H1 (cell line): ENCODE data around the gene TMEM204. TPM values are rescaled to one million over a fixed set of nuclear protein-coding genes. Genes with fewer than 3 reads are reported as not detected.

Source experiments
- CBX5 ChIP-seq: fragments of 300-800, 300-1000 bp; sonication (generic); IDR thresholded peaks from 2 replicates; pipeline ENCODE4 v1.7.1; 2016; ENCODE audit warnings: antibody characterized with exemption, low read length, low read depth
- polyA plus RNA-seq, 7 experiments: library from polyadenylated mRNA; depleted of rRNA in 3 of 7; stranded (reverse) in 5 of 7; unstranded in 2 of 7; fragments of >200 nt in 5 of 7; fragments of 200-250 nt in 2 of 7; gene quantifications; 1 replicate in 5 of 7; 2 replicates in 1 of 7; 4 replicates in 1 of 7; pipeline versions ENCODE4 v1.2.1 to v1.2.3, GENCODE V29; 2011 to 2013; ENCODE audit warnings: missing spikeins in 2 of 7, mixed read lengths in 2 of 7
- total RNA-seq: library from RNA; stranded (reverse); fragmentation: NEBNext Ultra II Directional; extraction: Animal tissue kit (Norgen Biotek cat#: 25700); gene quantifications from 2 replicates; pipeline ENCODE4 v1.2.1, GENCODE V29; 2021
- TF ChIP-seq, protein P1 (sequence below): fragments of 300-600 bp; sonication (generic); IDR thresholded peaks from 2 replicates; pipeline ENCODE4 v1.7.1; 2012; ENCODE audit warnings: low read length, moderate library complexity, mild to moderate bottlenecking, inconsistent platforms; ENCODE audit not compliant: insufficient replicate concordance

The TMEM204 gene
- total and polyA plus RNA-seq, 2 of the 8 experiments (the other 6 are each of a cell fraction or from before 2014, with no cell fraction given) = not detected

DNA sequence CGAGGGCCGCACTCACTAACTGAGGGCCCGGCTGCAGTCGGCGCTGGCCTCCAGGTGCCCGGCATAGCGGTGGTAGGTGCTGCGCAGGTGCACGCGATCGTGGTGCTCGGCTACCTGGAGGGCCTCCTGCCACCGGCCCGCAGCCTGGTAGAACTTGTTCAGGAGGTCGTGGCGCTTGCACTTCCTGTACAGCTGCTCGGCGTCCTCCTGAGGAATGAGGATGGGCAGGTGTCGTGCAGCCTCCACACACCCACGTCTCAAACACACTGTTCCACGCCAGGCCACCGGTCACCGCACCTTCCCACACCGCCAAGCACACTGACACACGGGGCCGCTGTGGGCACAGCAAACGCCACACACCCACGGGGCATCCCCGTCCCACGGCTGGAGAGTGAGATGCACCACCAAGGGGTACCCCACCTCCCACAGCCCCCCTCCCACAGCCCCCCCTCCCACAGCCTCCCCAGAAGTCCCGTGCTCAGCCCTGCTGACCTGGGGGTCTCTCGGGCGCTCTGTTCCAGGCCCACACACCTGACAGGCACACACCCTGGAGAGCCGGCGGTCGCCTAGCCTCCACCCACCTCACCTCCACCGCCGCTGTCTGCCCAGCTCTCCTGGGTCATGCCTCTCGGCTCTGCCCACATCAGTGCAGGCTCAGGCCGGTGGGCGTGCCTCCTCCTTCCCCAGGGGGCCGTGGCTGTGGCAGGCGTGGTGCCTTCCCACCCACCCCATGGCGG, 7.4 kb upstream of the TMEM204 start (continued):
- TF ChIP-seq, protein P1, sequence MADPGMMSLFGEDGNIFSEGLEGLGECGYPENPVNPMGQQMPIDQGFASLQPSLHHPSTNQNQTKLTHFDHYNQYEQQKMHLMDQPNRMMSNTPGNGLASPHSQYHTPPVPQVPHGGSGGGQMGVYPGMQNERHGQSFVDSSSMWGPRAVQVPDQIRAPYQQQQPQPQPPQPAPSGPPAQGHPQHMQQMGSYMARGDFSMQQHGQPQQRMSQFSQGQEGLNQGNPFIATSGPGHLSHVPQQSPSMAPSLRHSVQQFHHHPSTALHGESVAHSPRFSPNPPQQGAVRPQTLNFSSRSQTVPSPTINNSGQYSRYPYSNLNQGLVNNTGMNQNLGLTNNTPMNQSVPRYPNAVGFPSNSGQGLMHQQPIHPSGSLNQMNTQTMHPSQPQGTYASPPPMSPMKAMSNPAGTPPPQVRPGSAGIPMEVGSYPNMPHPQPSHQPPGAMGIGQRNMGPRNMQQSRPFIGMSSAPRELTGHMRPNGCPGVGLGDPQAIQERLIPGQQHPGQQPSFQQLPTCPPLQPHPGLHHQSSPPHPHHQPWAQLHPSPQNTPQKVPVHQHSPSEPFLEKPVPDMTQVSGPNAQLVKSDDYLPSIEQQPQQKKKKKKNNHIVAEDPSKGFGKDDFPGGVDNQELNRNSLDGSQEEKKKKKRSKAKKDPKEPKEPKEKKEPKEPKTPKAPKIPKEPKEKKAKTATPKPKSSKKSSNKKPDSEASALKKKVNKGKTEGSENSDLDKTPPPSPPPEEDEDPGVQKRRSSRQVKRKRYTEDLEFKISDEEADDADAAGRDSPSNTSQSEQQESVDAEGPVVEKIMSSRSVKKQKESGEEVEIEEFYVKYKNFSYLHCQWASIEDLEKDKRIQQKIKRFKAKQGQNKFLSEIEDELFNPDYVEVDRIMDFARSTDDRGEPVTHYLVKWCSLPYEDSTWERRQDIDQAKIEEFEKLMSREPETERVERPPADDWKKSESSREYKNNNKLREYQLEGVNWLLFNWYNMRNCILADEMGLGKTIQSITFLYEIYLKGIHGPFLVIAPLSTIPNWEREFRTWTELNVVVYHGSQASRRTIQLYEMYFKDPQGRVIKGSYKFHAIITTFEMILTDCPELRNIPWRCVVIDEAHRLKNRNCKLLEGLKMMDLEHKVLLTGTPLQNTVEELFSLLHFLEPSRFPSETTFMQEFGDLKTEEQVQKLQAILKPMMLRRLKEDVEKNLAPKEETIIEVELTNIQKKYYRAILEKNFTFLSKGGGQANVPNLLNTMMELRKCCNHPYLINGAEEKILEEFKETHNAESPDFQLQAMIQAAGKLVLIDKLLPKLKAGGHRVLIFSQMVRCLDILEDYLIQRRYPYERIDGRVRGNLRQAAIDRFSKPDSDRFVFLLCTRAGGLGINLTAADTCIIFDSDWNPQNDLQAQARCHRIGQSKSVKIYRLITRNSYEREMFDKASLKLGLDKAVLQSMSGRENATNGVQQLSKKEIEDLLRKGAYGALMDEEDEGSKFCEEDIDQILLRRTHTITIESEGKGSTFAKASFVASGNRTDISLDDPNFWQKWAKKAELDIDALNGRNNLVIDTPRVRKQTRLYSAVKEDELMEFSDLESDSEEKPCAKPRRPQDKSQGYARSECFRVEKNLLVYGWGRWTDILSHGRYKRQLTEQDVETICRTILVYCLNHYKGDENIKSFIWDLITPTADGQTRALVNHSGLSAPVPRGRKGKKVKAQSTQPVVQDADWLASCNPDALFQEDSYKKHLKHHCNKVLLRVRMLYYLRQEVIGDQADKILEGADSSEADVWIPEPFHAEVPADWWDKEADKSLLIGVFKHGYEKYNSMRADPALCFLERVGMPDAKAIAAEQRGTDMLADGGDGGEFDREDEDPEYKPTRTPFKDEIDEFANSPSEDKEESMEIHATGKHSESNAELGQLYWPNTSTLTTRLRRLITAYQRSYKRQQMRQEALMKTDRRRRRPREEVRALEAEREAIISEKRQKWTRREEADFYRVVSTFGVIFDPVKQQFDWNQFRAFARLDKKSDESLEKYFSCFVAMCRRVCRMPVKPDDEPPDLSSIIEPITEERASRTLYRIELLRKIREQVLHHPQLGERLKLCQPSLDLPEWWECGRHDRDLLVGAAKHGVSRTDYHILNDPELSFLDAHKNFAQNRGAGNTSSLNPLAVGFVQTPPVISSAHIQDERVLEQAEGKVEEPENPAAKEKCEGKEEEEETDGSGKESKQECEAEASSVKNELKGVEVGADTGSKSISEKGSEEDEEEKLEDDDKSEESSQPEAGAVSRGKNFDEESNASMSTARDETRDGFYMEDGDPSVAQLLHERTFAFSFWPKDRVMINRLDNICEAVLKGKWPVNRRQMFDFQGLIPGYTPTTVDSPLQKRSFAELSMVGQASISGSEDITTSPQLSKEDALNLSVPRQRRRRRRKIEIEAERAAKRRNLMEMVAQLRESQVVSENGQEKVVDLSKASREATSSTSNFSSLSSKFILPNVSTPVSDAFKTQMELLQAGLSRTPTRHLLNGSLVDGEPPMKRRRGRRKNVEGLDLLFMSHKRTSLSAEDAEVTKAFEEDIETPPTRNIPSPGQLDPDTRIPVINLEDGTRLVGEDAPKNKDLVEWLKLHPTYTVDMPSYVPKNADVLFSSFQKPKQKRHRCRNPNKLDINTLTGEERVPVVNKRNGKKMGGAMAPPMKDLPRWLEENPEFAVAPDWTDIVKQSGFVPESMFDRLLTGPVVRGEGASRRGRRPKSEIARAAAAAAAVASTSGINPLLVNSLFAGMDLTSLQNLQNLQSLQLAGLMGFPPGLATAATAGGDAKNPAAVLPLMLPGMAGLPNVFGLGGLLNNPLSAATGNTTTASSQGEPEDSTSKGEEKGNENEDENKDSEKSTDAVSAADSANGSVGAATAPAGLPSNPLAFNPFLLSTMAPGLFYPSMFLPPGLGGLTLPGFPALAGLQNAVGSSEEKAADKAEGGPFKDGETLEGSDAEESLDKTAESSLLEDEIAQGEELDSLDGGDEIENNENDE = no peak
- no peak for TF ChIP-seq CBX5
